ENCODE data around the gene PALD1.

- TF ChIP-seq CTCF (IDR thresholded peaks at IDR 0.05) (no peak), POLR2A (IDR thresholded peaks at IDR 0.05) (no peak)
Measured at GRCh38 chr10:70561558-70561957, 83.0 kb downstream of the PALD1 start.

Data from breast epithelium (tissue), 3 donors.